Osteocyte (in vitro differentiated cells): Measurements from ENCODE around the gene VASP. TPM values are rescaled to one million over a fixed set of nuclear protein-coding genes. Genes with fewer than 3 reads are reported as not detected.

ENCODE experiments used
- DNase-seq: peaks from one replicate; pipeline ENCODE4 v3.0.0; 2021; ENCODE audit warnings: mixed read lengths; ENCODE audit not compliant: unreplicated experiment; ENCODE audit errors: extremely low spot score
- H3K27ac Mint-ChIP-seq: one replicate; pipeline ENCODE4 v1.8.0; 2021; ENCODE audit warnings: mild to moderate bottlenecking, mixed read lengths; ENCODE audit not compliant: unreplicated experiment
- H3K27me3 Mint-ChIP-seq: one replicate; pipeline ENCODE4 v1.8.0; 2021; ENCODE audit warnings: mixed read lengths; ENCODE audit not compliant: unreplicated experiment
- H3K36me3 Mint-ChIP-seq: one replicate; pipeline ENCODE4 v1.8.0; 2021; ENCODE audit warnings: mixed read lengths; ENCODE audit not compliant: unreplicated experiment
- H3K4me1 Mint-ChIP-seq: one replicate; pipeline ENCODE4 v1.8.0; 2021; ENCODE audit warnings: mixed read lengths; ENCODE audit not compliant: unreplicated experiment
- H3K4me3 Mint-ChIP-seq: one replicate; pipeline ENCODE4 v1.8.0; 2021; ENCODE audit warnings: mild to moderate bottlenecking, moderate library complexity, mixed read lengths; ENCODE audit not compliant: unreplicated experiment
- H3K9me3 Mint-ChIP-seq: one replicate; pipeline ENCODE4 v1.8.0; 2021; ENCODE audit warnings: mixed read lengths; ENCODE audit not compliant: unreplicated experiment
- total RNA-seq: library from RNA; stranded (reverse); gene quantifications from 2 replicates; pipeline ENCODE4 v1.2.1, GENCODE V29; 2021
- TF ChIP-seq, protein P1 (sequence below): fragments of 200-600 bp; sonication (generic); IDR thresholded peaks from 2 replicates; pipeline ENCODE4 v1.5.0; 2021; ENCODE audit warnings: antibody characterized with exemption, mild to moderate bottlenecking, moderate library complexity

Gene VASP
- total RNA-seq, 1 donor from 2014 or later: 61.9 TPM

GRCh38 chr19:45564131-45564780 lies 57.0 kb downstream of the VASP start:
- no peak overlapping the region for H3K4me3 Mint-ChIP-seq
- H3K36me3 Mint-ChIP-seq: no peaks in the 10 kb centered on the region
- DNase-seq: no peak
- H3K27me3 Mint-ChIP-seq: no peaks in the 10 kb centered on the region
- H3K27ac Mint-ChIP-seq: no peak overlapping the region
- TF ChIP-seq, protein P1, sequence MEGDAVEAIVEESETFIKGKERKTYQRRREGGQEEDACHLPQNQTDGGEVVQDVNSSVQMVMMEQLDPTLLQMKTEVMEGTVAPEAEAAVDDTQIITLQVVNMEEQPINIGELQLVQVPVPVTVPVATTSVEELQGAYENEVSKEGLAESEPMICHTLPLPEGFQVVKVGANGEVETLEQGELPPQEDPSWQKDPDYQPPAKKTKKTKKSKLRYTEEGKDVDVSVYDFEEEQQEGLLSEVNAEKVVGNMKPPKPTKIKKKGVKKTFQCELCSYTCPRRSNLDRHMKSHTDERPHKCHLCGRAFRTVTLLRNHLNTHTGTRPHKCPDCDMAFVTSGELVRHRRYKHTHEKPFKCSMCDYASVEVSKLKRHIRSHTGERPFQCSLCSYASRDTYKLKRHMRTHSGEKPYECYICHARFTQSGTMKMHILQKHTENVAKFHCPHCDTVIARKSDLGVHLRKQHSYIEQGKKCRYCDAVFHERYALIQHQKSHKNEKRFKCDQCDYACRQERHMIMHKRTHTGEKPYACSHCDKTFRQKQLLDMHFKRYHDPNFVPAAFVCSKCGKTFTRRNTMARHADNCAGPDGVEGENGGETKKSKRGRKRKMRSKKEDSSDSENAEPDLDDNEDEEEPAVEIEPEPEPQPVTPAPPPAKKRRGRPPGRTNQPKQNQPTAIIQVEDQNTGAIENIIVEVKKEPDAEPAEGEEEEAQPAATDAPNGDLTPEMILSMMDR: no peak
- H3K9me3 Mint-ChIP-seq: no peaks in the 10 kb centered on the region
- peaks cover 8% of the 10 kb centered on the region for H3K4me1 Mint-ChIP-seq

DNA sequence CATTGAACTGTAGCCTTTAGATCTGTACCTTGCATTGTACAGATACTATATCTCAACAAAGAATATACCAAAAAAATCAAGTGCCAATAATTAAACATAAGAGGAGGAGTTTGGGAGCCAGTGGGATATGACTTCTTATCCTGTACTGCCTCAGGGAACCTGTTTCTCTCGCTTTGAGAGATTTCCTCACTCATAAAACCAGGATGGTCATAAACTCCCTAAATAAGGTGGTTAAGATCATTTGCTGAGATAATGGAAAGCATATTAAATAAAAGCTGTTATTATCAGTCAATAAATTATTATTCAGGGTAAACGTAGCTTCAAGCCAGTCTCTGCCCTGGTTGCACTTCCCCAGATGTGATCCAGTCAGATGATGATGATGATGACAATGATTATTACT lies 60.3 kb downstream of the VASP start:
- Mint-ChIP-seq H3K27me3 (no peaks in the 10 kb centered on the region), H3K4me3 (no peak overlapping the region), H3K36me3 (no peaks in the 10 kb centered on the region), H3K9me3 (no peaks in the 10 kb centered on the region), H3K4me1 (peaks cover 15% of the 10 kb centered on the region), H3K27ac (no peak overlapping the region)
- TF ChIP-seq, protein P1: no peak
- DNase-seq: no peak

DNA sequence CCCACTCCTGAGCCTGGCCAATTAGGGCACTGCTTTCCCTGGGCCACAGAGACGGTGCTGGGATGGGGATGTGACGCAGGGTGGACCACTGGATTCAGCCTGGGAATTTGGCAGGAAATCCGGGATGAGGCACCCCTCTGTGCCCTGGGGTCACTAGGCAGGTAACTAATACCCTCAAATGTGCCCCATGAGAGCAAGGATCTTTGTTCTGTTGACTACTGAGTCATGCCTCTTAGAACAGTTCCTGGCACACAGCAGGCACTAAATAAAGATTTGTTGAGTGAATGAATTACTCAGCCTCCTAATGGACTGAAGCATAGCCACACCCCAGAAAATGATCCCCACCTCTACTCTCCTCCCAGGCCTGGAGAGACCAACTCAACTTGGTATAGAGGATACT lies 61.5 kb downstream of the VASP start:
- Mint-ChIP-seq H3K4me1 (peaks cover 14% of the 10 kb centered on the region), H3K27me3 (no peaks in the 10 kb centered on the region), H3K4me3 (no peak overlapping the region), H3K9me3 (no peaks in the 10 kb centered on the region), H3K27ac (no peak overlapping the region), H3K36me3 (no peaks in the 10 kb centered on the region)
- DNase-seq: no peak
- TF ChIP-seq, protein P1: no peak

DNA sequence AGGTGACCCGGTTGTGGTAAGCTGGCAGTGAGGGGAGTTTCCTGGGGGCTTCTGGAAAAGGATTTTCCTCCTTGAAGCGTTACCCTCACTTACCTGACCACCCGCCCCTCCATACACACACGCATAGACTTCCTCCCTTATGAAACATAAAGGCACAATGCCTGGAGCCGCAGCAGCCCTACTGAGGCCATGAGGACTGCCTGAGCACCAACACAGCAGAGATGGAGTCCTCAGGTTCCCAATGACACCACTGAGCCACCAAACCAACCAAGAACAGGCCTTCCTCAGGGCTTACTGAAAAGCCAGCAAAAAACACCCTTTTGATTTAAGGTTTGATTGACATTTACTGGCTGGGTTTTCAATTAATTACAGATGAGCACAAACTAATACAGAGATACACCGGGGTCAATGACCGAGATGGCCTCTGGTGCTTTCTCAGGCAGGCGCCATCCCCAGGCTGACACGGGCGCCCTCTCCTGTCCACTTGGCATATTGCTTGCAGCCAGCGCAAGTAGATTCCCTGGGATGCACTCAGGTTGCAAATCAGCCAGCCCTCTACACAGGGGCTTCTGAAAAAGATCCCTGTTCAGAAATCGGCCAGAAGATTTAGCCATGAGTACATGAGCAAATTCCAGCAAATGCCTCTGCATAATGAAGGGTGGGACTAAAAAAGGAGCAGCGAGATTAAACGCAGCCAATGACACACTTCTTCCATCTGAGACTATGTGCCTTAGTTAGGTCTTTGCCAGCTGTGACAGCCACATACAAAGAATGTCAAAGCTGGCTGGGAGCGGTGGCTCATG lies 62.5 kb downstream of the VASP start:
- TF ChIP-seq, protein P1: peak; percentile 68
- H3K36me3 Mint-ChIP-seq: no peaks in the 10 kb centered on the region
- no peak overlapping the region for H3K4me3 Mint-ChIP-seq
- no peak for DNase-seq
- H3K27me3 Mint-ChIP-seq: no peaks in the 10 kb centered on the region
- H3K27ac Mint-ChIP-seq: peak overlapping the region; percentile 16
- H3K4me1 Mint-ChIP-seq: peaks cover 14% of the 10 kb centered on the region
- H3K9me3 Mint-ChIP-seq: no peaks in the 10 kb centered on the region

DNA sequence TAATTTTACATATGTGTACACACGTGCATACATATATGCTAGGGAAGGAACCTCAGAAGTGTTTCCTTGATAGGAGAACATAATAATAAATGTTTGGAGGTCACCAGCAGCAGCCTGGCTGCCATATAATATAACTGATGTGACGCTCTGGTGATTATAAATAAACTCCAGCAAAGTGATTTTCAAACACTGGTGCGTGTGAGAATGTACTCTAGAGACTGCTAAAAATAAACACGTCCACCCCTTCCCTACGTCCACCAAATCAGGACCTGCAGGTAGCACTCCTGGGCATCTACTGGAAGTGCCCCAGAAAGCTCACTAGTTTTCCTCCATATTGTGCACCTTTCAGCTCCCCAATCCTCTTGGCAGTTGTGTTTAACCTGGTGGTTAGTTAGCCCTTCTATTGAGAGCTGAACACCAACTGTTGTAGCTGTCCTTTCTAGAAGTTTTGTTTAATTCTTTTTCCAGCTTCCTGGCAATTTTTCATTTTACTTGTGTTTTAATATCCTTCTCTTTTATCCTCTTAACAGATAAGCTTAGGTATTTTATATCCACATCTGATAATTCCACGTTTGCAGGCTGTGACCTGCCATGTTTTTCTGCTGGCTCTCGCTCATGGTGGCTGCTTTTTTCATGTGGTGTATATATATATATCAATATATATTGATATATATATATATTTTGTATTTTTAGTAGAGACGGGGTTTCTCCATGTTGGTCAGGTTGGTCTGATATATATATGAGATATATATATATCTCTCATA lies 64.4 kb downstream of the VASP start:
- no peaks in the 10 kb centered on the region for H3K36me3 Mint-ChIP-seq
- no peaks in the 10 kb centered on the region for H3K27me3 Mint-ChIP-seq
- DNase-seq: no peak
- H3K4me3 Mint-ChIP-seq: no peak overlapping the region
- peaks cover 16% of the 10 kb centered on the region for H3K4me1 Mint-ChIP-seq
- no peaks in the 10 kb centered on the region for H3K9me3 Mint-ChIP-seq
- H3K27ac Mint-ChIP-seq: no peak overlapping the region
- TF ChIP-seq, protein P1: no peak
